ENCODE data around the gene RBM45.

GRCh38 chr2:178163911-178164310 is 51.7 kb downstream of the RBM45 start:
- TF ChIP-seq CTCF (conservative IDR thresholded peaks at IDR 0.05; ENCODE audit: low read length) (no peak), EZH2phosphoT487 (IDR thresholded peaks at IDR 0.05; ENCODE audit: borderline replicate concordance, low read depth, low read length) (no peak)

Data from OCI-LY7 (cell line).